Raji (cell line): ENCODE measurements around the gene HTR6.

ENCODE experiments used
- POLR2A ChIP-seq: IDR thresholded peaks from 2 replicates; pipeline ENCODE4 v1.6.1; 2011; ENCODE audit warnings: low read depth, low read length, control low read depth; ENCODE audit not compliant: insufficient read depth

The HTR6 gene

DNA sequence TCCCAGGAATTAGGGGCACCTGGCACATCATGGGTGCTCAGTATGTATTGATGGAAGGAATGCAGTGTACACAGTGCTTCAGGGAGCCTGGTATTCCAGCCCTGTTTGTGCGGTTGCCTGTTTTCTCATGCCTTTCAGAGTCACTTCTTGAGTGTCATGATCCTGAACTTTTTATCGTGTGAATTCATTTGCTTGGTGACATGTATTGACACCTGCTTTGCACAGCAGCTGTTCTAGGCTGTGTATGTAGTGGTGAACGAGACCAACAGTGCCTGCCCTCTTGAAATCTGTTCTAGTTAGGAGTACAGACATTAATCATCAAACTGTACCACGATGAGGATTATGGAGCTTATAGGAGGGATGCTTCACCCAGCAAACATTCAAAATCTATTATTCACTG, 6.1 kb downstream of the HTR6 start:
- TF ChIP-seq POLR2A, result no peak

DNA sequence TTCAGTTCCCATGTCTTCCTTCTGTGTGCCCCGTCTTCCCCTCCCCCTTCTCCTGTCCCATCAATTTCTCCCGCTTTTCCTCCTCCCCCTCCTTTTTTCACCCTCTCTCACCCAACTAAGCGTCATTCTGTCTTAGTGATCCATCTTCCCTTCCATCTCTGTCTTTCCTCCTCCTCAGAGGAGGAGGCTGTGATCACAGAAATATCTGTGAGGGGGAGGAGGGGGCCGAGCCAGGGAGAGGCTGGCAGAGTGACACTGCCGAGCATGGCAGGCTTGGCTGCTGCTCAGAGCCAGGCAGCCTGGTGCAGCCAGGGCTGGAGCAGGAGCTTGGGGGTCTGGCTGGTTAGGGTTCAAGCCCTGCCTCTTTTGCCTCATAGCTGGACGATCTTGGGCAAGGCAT, 7.6 kb downstream of the HTR6 start:
- TF ChIP-seq POLR2A, result no peak

DNA sequence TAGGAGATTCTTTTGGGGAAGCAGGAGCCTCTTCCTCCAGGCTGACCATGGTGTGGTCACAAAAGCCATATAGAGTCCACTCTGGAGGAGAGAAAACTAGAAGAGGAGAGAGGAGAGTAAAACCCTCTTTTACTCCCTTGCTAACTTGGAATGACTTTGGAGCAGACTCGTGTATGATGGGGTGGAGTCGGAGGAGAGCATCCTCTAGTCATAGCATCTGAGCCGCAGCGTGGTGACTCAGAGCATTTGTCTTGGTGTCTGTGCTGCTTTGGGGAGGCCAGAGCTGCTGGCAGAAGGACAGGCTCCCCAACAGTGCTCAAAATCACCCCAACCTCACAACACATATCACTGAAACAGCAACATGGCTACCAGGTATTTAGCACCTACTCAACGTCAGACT, 11.1 kb downstream of the HTR6 start:
- TF ChIP-seq POLR2A, result no peak

DNA sequence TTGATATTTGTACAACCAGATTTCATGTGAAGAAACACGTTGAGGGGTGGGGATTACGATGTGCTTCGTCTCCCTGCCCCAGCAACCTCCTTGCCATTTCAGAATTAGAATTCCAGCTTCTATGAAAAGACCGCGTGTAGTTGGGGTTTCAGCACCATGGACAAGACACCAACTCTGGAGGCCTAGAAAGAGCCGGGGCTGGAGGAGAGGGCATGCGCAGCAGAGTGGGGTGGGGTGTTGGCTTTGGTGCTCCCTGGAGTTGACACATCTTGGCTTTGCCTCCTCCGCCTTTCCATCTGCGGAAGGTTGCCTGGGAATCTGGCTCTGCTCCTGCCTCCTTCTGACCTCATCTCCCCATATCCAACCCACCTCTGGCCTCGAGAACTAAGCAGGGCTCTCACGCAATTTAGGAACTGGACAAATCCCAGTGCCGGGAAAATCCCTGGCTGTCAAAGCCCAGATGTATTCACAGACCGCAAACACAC, 11.8 kb downstream of the HTR6 start:
- TF ChIP-seq POLR2A, result no peak

DNA sequence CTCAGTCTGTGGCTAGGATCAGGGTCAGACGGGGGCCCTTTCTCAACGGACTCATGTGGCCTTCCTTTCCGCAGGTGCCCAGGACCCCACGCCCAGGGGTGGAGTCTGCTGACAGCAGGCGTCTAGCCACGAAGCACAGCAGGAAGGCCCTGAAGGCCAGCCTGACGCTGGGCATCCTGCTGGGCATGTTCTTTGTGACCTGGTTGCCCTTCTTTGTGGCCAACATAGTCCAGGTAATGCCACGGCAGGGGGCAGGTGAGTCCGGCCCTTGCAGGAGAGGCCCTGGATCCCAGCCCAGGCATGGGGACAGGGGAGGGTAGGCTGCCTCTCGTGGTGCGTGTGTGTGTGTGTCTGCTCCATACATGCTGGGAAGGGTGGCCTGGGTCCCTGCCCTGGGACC, 13.8 kb downstream of the HTR6 start:
- TF ChIP-seq POLR2A, result no peak

DNA sequence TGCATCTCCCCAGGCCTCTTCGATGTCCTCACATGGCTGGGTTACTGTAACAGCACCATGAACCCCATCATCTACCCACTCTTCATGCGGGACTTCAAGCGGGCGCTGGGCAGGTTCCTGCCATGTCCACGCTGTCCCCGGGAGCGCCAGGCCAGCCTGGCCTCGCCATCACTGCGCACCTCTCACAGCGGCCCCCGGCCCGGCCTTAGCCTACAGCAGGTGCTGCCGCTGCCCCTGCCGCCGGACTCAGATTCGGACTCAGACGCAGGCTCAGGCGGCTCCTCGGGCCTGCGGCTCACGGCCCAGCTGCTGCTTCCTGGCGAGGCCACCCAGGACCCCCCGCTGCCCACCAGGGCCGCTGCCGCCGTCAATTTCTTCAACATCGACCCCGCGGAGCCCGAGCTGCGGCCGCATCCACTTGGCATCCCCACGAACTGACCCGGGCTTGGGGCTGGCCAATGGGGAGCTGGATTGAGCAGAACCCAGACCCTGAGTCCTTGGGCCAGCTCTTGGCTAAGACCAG, 14.3 kb downstream of the HTR6 start:
- TF ChIP-seq POLR2A, result no peak

DNA sequence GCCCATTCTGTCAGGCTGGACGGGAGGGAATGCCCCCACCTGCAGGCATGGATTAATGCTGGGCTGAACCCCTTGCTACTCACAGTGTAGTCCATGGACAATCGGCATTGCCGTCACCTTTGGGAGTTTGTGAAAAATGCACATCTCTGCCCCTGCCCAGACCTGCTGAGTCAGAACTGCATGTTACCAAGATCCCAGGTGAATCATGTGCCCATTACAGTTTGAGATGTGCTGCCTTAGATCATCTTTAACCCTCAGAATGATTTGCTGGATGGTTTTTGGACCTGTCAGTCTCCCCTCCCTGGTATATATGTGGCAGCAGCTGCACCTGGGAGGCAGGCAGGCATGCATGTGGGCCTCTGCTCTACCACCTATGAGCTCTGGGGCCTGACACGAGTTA, 15.0 kb downstream of the HTR6 start:
- TF ChIP-seq POLR2A, result no peak

DNA sequence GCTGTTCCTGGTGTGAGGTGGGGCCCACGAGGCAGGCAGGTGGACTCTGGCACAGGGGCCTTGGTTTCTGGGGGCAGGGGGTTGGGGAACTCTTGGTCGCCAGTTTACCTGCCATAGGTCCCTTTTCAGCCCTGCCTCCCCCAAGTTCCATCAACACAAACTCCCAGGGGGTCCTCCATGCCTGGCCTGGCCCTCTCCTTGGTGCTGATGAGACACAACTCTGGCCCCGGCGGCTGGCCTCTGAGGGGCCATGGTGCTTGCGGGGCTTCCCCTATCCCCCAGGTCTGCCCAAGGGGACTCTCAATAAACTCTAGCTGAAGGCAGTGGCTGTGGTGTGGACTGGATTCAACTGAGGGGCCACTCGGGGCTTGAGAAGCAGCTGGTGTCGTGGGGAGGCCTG, 16.0 kb downstream of the HTR6 start:
- TF ChIP-seq POLR2A, result no peak

DNA sequence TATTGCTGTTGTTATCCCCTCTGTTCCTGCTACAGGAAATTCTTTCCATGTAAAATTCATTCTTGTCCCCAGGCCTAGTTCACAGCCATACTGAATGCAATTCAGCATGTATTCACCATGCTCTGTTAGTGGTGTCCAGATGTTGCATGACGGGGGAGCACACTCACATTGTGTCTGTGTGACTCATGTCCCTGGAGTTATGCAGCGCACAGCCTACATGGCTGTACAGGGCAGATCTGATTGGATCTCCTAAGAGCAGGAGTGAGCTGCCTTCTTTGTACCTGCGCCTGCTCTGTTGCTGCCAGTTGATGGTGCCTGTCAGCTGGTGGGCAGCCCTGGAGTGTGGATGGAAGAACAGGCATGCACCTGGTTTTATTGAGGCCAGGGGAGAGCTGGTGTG, 17.6 kb downstream of the HTR6 start:
- TF ChIP-seq POLR2A, result no peak

DNA sequence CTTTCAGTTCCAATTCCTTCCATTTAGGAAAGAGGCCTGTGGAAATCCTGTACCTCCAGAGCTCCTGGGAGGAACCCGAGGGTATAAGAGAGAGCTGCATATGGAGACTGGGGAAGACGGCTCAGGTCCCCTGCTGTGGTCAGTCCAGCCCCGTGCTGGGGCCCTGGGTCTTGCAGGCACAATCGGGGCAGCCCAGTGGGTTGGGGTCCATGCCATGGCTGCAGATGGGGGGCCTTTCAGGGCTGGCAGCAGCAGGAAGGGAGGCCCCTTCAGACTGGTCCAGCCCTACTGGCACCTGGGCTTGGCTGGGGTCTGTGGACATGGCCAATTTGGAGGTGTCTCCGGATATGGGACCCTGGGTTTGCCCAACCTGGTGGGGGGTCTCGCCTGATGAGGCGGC, 18.2 kb downstream of the HTR6 start:
- TF ChIP-seq POLR2A, result no peak

DNA sequence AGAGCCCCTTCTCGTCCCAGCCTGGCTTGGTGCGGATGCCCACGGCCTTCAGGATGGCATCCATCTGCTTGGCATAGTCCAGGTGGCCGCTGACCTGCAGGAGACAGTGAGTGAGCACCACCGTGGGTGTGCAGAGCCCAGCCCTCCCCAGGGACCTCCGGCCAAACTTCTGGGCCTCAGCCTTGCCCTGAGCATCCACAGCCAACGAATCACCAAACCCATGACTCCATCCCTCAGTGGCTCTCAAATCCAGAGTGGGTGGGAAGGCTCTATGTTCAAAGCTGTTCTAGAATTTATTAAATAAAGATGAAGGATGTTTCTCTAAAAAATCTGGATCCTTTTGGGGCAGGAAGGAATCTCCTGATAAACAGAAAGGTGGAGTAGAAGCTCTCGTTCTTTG, 18.7 kb downstream of the HTR6 start:
- TF ChIP-seq POLR2A, result no peak

DNA sequence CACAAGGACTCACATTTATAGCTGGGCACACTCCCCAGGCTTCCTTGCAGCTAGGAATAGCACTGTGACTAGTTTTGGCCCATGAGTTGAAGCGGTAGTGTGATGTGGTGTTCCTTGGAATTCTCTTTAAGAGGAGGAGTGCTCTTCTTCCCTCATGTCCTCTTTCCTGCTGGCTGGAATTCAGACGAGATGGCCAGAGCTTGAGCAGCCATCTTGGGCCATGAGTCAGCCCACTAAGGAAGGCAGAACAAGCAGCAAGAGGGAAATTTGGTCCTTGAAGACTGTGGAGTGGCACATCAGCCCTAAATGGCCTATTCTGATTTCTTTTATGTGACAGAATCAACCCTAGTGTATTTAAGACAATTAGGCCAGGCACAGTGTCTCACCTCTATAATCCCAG, 20.0 kb downstream of the HTR6 start:
- no peak for TF ChIP-seq POLR2A

DNA sequence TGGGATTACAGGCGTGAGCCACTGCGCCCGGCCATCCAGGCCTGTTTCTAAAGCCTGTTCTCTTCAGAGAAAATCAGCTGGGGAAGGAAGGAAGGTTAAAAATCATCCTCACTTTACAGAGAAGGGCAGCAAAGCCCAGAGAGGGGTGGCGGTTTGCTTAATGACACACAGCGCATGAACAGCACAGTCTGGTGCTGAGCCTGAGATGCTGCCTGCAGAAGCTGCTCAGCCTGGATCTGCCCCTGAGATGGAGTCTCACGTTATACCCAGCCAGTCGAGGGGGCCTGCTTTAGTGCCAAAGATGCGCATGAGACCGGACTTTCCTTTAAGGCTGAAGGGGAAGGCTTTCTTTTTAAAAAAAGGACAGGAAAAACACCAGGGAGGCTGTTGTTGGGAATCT, 21.3 kb downstream of the HTR6 start:
- TF ChIP-seq POLR2A, result no peak

DNA sequence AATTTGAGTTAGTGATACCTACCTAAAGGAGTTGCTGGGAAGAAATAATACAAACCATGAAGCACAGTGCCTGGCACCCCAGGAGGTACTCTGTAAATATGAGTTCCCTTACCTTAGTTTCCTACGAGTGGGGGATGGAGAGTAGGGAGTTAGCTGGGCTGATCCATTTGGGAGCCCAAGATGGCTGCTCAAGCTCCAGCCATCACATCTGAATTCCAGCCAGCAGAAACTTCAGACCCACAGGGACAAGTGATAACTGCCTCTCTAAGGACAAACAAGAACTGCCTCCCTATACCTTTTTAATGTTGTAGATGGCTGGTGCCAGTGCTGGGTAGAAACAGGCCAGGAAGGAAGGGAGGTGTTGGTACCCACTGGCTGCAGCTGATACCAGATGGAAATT, 22.7 kb downstream of the HTR6 start:
- TF ChIP-seq POLR2A, result no peak

DNA sequence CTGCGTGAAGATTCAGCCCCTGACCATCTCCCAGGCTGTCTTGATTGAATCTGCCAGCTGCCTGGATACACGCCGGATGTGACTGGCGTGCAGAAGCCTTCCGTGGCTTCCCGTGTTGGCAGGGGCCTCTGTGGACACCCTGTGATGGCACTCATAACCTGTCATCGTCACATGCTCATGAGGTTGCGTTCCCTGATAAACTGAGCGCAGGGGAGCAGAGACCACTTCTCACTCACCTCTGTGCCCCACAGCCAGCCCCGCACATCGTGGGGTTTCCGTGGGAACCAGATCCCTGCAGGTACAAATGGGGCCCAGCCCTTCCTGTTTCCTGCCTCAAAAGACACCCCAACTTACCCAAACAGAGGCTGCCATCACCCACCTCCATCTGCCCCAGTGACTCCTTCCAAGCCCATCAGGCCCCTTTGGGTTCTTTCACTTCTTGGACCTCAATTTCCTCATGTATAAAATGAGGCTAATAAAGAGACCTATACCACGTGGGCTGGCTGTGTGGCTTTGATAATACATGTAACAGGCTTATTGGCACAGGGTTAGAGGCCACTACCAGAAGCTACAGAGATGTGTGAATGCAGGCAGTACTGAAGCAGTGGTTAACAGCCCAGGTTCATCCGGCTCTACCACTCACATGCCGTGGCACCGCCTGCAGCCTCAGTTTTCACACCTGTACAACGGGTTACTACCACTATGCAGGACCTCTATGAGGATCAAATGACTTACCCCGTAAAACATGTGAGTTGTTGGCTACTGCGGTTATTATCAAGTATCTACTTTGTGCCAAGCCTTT, 23.6 kb downstream of the HTR6 start:
- no peak for TF ChIP-seq POLR2A

DNA sequence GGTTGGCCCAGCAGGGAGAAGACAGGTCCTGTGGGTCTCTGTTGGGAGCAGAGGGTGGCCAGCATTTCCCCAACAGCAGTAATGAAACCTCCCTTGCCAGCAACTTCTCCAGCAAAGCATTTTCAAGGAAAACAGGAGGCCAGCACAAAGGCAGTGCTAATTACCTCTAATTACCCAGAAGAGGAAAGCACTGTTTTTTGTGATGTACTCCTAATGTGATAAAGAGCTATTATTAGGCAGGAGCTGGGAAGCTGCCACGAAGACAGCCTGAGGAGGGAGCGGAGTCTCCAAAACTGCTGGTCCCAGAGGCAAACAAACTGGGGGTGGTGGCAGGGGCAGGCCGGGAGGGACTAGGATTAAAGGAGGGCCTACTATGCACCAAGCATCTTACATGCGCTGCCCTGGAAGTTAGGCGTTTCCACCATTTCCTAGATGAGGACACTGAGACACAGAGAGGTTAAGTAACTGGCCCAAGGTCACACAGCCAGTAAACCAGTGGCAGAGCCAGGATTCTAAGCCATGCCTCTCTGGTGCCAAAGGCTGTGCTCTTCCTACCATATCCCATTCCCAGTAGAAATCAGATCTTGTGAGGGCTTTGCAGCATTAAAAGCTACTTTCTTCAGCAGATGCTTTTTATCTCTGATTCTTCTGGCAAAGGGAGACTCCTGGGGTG, 24.5 kb downstream of the HTR6 start:
- no peak for TF ChIP-seq POLR2A
